Posterior cingulate gyrus (tissue), 11 donors: ENCODE results near the gene ARHGEF18.
"Not testable (repeated sequence)": the region's sequence is repeated elsewhere in the genome, so short reads cannot be mapped to it uniquely, and the experiment has no call there.

Experiments
- DNase-seq, 10 donors: peaks; one replicate each; pipeline versions ENCODE4 v3.0.0 to v3.0.0-alpha.2; 2020 to 2021; ENCODE audit warnings: mixed read lengths in 3 of 10
- intact Hi-C: fragments of 100-400 bp; cut with DNase I; formaldehyde crosslinking; loops from one replicate; pipeline ENCODE4 v1.15.1; 2023

Gene ARHGEF18

DNA sequence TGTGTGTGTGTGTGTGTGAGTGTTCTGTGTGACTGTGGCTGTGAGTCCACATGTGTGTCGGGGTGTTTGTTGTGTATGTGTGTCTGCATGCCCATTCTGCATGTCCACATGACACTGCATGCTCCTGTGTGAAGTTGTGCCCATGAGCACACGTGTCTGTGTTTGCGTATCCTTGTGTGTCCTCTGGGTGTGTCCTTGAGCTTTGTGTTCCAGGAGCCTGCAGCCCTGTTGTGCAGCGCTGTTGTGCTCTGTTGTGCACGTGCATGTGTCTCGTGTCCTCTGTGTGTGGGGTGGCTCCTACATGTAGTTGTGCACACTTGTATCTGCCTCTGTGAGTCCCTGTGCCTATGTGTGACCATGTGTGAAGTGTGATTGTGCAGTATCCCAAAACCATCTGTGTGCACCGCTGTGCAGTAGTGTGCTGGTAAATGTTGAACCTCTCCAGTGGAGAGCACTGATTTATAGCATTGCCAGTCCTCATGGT lies 2.2 kb upstream of the ARHGEF18 start:
- intact Hi-C loops = no loop called here
- DNase-seq = no peak

DNA sequence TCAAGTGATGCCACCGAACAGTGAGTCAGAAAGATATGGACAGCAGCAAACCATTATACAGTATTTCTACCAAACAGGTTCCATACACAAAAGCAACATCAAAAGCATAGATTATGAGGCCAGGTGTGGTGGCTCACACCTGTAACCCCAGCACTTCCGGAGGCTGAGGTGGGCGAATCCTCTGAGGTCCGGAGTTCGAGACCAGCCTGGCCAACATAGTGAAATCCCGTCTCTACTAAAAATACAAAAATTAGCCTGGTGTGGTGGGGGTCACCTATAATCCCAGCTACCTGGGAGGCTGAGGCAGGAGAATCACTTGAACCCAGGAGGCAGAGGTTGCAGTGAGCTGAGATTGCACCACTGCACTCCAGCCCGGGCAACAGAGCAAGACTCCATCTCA lies 1.7 kb upstream of the ARHGEF18 start:
- intact Hi-C loops, DNase-seq: not testable (repeated sequence)

- intact Hi-C loops = no loop called here
Observed at GRCh38 chr19:7349231-7349591, 474 bp downstream of the ARHGEF18 start.

GRCh38 chr19:7349961-7350711 lies 1.4 kb downstream of the ARHGEF18 start:
- intact Hi-C loops = loop anchor here (10.0 kb wide), 1 partner anchor 455 kb away; no protein-coding TSS in a partner anchor
- DNase-seq = no peak

More at GRCh38 chr19:7349231-7349591, 474 bp downstream of the ARHGEF18 start:
- no peak for DNase-seq

- intact Hi-C loops = loop anchor here (10.0 kb wide), 1 partner anchor 453 kb away; no protein-coding TSS in a partner anchor
- no peak for DNase-seq
Observed at GRCh38 chr19:7351861-7352260, 3.1 kb downstream of the ARHGEF18 start.

DNA sequence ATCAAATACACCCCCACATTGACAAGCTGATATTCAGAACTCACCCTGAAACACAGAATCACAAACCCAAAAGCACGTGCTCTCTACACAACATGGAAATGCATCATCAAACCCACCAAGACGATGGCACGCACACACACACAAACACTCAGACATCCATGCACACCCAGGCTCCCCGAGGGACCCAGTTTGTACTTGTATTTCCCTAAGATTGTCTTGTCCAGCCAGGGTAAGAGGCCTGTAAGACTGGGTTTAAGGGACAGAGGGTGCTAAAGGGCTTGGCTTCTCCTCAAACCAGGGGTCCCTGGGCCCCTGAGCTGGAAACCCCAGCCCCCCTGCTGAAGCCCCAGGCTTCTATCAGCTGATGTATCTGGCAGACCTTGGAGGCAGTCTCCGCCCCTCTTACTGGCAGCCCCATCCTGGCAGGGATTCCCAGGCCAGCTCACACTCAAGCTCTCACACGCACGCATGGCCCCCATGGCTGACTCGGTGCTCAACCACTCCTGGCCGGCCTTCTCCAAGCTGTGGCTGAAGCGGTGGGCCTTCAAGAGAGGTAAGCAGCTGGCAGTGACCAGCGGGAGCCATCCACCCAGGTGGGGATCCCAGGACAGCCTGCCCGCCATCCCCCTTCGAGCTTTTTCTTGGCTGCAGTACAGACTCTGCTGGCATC lies 6.5 kb downstream of the ARHGEF18 start:
- DNase-seq = no peak
- intact Hi-C loops = loop anchor here (10.0 kb wide), 1 partner anchor 450 kb away; no protein-coding TSS in a partner anchor

- intact Hi-C loops = loop anchor here (10.0 kb wide), 1 partner anchor 449 kb away; no protein-coding TSS in a partner anchor
- no peak for DNase-seq
Observed at GRCh38 chr19:7355871-7356270, 7.1 kb downstream of the ARHGEF18 start.

DNA sequence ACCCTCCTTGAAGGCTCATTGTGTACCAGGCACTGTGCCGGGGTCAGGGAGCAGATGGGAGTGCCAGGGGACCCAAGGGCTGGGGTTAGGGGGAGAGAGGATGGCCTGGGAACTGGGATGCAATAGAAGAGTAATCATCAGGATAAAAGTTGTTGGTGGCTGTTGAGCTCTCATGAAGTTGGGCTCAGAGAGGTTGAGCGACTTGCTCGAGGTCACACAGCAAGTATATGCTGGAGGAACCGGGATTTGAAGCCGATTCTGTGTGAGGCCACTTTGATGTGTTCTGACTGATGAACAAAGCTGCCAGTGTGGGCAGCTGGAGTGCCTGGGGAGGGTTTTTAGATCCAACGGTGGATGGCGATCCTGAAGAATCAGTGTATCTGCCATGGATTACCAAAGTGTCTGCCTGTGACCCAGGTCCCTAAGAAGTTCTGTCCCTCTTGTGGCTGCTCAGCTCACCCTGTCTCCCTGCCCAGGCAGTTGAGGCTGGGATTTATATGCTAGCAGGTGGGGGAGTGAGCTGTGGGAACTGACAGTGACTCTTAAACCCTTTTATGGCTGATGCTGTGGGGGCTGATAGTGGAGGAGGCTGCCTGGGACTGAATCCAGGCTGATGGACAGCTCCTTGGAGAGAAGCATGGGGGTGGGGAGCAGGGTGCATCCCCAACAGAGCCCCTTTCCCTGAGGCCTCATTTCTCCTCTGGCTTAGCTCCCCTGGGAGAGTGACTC lies 8.3 kb downstream of the ARHGEF18 start:
- intact Hi-C loops = loop anchor here (10.0 kb wide), 1 partner anchor 448 kb away; no protein-coding TSS in a partner anchor
- DNase-seq = peak in 1 of 10 donors; percentile 70

DNA sequence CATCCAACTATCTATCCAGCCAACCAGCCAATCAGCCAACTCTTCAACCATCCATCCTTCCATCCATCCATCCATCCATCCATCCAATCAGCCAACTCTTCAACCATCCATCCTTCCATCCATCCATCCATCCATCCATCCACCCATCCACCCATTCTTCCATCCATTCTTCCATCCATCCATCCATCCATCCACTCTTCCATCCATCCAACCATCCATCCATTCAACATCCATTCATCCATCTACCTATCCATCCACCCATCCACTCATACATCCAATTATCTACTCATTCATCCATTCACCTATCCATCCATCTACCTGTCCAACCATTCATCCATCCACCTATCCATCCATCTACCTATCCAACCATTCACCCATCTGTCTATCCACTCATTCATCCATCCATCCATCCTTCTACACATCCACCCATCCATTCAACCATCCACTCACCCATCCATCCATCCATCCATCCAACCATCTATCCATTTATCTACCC lies 9.4 kb downstream of the ARHGEF18 start:
- DNase-seq = no peak

GRCh38 chr19:7360393-7360984 lies 11.8 kb downstream of the ARHGEF18 start:
- intact Hi-C loops = no loop called here

More for the DNA sequence above, 9.4 kb downstream of the ARHGEF18 start:
- intact Hi-C loops = loop anchor here (10.0 kb wide), 1 partner anchor 447 kb away; no protein-coding TSS in a partner anchor

DNA sequence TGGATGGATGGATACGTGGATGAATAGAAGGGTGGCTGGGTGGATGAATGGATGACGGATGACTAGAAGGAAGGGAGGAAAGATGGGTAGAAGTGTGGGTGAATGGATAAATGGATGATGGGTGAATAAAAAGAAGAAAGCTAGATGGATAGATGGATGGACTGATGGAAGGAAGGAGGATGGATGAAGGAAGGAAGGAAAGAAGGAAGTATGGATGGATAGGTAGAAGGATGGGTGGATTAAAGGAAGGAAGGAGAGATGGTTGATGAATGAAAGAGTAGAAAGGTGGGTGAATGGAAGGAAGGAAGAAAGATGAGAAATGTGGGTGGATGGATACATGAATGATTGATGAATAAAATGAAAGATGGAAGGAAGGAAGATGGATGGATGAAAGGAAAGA lies 14.5 kb downstream of the ARHGEF18 start:
- DNase-seq = no peak
- intact Hi-C loops = no loop called here

More at GRCh38 chr19:7360393-7360984, 11.8 kb downstream of the ARHGEF18 start:
- peak in 1 of 10 donors; percentile 24 for DNase-seq

GRCh38 chr19:7366701-7367420 lies 18.1 kb downstream of the ARHGEF18 start:
- intact Hi-C loops = no loop called here
- peak in 1 of 10 donors; percentile 27 for DNase-seq

DNA sequence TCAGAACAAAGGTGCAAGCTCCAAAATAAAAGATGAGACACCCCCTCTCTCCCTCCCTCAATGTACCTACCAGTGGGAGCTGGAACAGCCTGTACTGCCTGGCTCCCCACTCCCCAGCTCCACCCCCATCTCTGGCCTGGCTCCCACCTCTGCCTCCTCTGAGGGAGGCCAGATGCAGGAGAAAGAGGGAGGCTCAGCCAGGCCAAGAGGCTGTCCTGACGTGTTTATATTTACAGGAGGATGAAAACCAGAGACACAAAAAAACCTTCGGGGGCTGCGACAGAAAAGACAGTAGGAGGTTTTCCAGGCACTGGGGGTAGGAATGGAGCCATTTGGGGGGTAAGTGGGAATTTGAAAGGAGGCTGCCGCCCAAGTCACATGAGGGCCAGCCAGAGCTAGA lies 19.7 kb downstream of the ARHGEF18 start:
- intact Hi-C loops = no loop called here

DNA sequence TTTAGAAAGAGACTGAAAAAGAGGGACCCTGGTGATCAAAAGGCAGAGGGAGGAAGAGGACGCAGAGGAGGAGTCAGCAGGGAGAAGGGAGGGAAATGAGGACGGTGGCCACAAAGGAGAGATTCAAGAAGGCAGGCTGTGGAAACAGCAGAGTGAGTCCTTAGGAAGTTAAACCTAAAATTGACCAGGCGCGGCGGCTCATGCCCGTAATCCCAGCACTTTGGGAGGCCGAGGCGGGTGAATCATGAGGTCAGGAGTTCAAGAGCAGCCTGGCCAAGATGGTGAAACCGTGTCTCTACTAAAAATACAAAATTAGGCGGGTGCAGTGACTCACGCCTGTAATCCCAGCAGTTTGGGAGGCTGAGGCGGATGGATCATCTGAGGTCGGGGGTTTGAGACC lies 20.1 kb downstream of the ARHGEF18 start:
- intact Hi-C loops = not testable (repeated sequence)
- DNase-seq = peak in 2 of 10 donors; percentile 18 to 58

More for the DNA sequence above, 19.7 kb downstream of the ARHGEF18 start:
- peak in 2 of 10 donors; percentile 47 to 70 for DNase-seq

- no peak for DNase-seq
- intact Hi-C loops = no loop called here
Observed at GRCh38 chr19:7370546-7370945, 21.8 kb downstream of the ARHGEF18 start.

- intact Hi-C loops = no loop called here
- DNase-seq = peak in 1 of 10 donors; percentile 35
Observed at GRCh38 chr19:7371001-7371400, 22.3 kb downstream of the ARHGEF18 start.

DNA sequence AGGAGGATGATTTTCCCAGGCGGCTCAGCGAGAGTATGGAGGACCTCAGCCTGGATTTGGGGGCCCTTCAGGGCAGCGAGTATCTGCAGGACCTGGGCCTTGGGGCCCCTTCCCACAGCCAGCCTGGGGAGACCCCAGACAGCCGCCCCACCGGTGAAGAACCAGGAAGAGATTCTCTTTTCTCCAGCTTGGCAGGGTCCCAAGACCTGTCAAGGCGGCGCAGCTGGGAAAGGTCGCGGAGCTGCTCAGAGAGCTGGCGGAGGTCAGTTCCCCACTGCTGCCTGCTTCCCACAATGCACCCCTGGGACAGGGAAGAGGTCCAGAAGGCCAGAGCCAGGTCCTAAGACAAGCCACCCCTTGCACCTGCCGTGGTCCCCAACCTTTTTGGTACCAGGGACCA lies 24.1 kb downstream of the ARHGEF18 start:
- DNase-seq = no peak
- intact Hi-C loops = no loop called here

DNA sequence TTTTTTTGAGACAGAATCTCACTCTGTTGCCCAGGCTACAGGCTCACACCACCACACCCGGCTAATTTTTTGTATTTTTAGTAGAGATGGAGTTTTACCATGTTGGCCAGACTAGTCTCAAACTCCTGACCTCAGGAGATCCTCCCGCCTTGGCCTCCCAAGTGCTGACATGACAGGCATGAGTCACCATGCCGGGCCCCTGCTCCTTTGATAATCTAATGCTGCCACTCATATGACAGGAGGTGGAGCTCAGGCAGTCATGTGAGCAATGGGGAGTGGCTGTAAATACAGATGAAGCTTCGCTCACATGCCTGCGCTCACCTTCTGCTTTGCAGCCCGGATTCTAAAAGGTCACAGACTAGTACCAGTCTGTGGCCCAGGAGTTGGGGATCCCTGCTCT lies 25.1 kb downstream of the ARHGEF18 start:
- intact Hi-C loops = no loop called here
- DNase-seq = peak in 1 of 10 donors; percentile 30

- intact Hi-C loops = no loop called here
- peak in 1 of 10 donors; percentile 69 for DNase-seq
Observed at GRCh38 chr19:7376151-7376852, 27.6 kb downstream of the ARHGEF18 start.
